Effector memory CD8-positive, alpha-beta T cell (primary cell): Measurements from ENCODE around the gene SPTBN2.
A peak's percentile ranks its signal among the peaks of the same experiment; 100 is the strongest.

ENCODE experiments used
- ATAC-seq: fragments of 150-1000 bp; cut with Tn5 transposase; replicated peaks from 2 replicates; pipeline ENCODE4 v1.10.0; 2021; ENCODE audit warnings: mild to moderate bottlenecking, moderate library complexity
- DNase-seq, 3 experiments: peaks; one replicate each; pipeline ENCODE4 v3.0.0; 2021
- H3K27ac Mint-ChIP-seq, 2 donors: one replicate each; pipeline ENCODE4 v1.8.0; 2022; ENCODE audit warnings: mild to moderate bottlenecking in 2 of 2, mixed read lengths in 2 of 2, moderate library complexity in 2 of 2
- H3K27me3 Mint-ChIP-seq, 2 donors: one replicate each; pipeline ENCODE4 v1.8.0; 2022; ENCODE audit warnings: mixed read lengths in 2 of 2
- H3K36me3 Mint-ChIP-seq: one replicate; pipeline ENCODE4 v1.8.0; 2022; ENCODE audit warnings: mild to moderate bottlenecking, moderate library complexity, mixed read lengths; ENCODE audit not compliant: insufficient read depth
- H3K4me1 Mint-ChIP-seq, 2 donors: one replicate each; pipeline ENCODE4 v1.8.0; 2022; ENCODE audit warnings: low read depth in 2 of 2, mixed read lengths in 2 of 2
- H3K4me3 Mint-ChIP-seq, 2 donors: one replicate each; pipeline ENCODE4 v1.8.0; 2022; ENCODE audit warnings: mild to moderate bottlenecking in 2 of 2, mixed read lengths in 2 of 2, moderate library complexity in 2 of 2
- H3K9me3 Mint-ChIP-seq, 2 donors: one replicate each; pipeline ENCODE4 v1.8.0; 2022; ENCODE audit warnings: mixed read lengths in 2 of 2

Gene SPTBN2

DNA sequence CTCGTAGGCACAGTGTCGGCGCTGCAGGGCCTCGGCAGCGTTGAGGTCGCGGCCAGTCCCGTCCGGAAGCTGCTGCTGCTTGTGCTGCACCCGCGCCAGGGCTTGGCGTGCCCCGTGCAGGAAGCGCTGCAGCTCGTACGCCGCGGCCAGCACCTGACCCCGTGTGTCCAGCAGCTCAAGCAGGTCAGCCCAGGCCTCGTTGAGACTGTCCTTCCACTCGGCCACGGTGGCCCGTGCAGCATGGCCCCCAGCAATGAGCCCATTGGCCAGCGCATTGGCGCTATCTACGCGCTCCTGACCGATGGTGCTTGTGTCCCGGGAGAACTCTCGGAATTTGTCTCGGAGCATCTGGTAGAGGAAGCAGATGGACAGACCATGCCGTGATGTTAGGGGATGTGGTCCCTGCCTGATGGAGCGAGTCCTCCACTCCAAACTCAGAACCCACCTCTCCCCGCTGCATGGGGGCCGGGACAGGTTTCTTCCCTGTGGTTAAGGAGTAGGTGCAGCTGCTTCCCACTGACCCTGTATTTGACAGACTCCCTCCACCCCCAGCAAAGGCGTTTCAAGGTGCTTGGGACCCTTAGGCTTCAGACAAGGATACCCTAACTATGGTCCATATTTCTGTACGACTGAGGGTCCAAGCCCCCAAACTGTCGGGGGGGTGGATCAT is 37.6 kb downstream of the SPTBN2 start:
- H3K36me3 Mint-ChIP-seq: peaks cover 5% of the 10 kb centered on the region
- peaks cover 0 to 32% of the 10 kb centered on the region in 2 donors for H3K27me3 Mint-ChIP-seq
- no peak overlapping the region for H3K27ac Mint-ChIP-seq
- H3K9me3 Mint-ChIP-seq: no peaks in the 10 kb centered on the region
- H3K4me1 Mint-ChIP-seq: peaks cover 0 to 3% of the 10 kb centered on the region in 2 donors
- DNase-seq (no peak), ATAC-seq (no peak)
- H3K4me3 Mint-ChIP-seq: no peak overlapping the region

DNA sequence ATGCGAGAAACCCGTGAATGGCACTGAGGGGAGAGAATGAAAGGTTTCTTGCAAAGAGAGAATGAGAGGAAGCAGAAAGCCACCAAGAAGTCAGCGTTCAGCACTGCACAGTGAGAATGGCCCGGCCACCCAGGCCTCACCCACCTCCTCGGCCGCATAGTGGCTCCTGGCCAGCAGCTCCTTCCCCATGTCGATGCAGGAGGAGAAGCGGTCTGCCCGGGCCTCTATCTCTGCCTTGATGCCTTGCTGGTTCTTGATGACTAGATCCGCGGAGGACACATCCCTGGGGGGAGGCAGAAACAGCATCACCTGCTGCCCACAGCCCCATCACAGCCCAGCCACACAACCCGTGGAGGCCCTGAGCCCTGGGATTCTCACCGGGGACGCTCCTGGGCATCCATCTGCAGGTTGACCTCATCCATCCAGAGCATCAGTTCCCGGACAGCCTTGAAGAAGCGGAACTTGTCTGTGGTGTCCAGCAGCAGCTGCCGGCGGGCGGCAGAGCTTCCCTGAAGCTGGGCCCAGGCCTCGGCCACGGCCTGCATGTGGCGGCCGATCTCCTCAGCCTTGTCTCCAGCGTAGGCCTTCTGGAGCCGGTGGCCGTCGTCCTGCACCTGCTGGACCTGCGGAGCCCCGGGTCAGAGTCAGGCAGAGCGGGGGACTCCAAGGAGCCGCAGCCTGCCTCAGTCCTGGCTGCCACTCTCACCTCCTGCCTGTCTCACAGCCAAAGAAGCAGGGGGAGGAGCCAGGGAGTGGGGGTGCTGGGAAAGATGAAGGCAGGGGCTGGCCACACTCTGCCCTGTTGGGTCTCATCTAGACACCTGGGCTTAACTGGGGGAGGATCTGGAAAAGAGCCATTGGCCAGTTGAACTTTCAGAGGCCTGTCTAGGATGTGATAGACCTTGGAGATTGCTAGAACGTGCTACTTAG is 39.1 kb downstream of the SPTBN2 start:
- DNase-seq (no peak), ATAC-seq (no peak)
- H3K4me1 Mint-ChIP-seq: peaks cover 0 to 3% of the 10 kb centered on the region in 2 donors
- no peaks in the 10 kb centered on the region for H3K9me3 Mint-ChIP-seq
- peaks cover 0 to 32% of the 10 kb centered on the region in 2 donors for H3K27me3 Mint-ChIP-seq
- H3K36me3 Mint-ChIP-seq: peaks cover 5% of the 10 kb centered on the region
- H3K4me3 Mint-ChIP-seq: no peak overlapping the region
- H3K27ac Mint-ChIP-seq: no peak overlapping the region

DNA sequence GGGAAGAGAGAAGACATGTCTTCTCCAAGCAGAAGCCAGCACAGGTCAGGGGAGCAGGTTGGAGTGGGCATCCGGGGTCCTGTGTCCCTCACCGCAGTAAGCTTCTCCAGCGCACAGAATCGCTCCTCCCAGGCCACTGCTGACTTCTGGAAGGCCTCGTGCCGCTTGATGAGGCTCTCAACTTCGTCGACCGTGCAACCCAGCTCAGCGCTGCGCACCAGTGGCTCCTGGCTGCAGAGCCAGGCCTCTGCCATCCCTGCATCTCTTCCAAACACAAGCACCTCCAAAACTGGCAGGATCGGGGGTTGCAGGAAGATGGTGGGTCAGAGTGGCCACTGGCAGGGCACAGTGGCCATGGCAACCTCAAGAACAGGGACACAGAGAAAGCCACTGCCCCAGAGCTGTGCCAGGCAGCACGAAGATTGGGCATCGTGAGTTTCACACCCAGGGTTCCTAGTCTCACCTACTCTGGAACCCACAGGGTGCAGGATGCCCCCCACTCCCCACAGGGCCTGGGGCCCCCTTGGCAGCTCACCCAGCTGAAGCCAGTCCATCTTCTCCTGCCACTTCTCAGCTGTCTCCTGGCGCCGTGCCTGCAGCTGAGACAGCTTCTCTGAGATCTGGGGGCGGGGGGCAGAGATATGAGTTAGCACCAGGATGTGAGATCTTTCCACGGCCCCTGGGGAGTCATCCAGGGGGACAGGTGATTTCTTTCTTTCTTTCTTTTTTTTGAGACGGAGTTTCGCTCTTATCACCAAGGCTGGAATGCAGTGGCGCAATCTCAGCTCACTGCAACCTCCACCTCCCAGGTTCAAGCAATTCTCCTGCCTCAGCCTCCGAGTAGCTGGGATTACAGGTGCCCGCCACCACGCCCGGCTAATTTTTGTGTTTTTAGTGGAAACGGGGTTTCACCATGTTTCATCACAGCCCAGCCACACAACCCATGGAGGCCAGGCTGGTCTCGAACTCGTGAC is 40.2 kb downstream of the SPTBN2 start:
- Mint-ChIP-seq H3K27ac (no peak overlapping the region), H3K4me1 (no peaks in the 10 kb centered on the region), H3K4me3 (no peak overlapping the region), H3K36me3 (no peaks in the 10 kb centered on the region), H3K9me3 (no peaks in the 10 kb centered on the region), H3K27me3 (peaks cover 0 to 24% of the 10 kb centered on the region in 2 donors)
- DNase-seq (no peak), ATAC-seq (no peak)

GRCh38 chr11:66687831-66688281 is 41.2 kb downstream of the SPTBN2 start:
- no peak for DNase-seq
- Mint-ChIP-seq H3K4me3 (no peak overlapping the region), H3K4me1 (no peaks in the 10 kb centered on the region), H3K36me3 (no peaks in the 10 kb centered on the region), H3K9me3 (no peaks in the 10 kb centered on the region), H3K27ac (no peak overlapping the region), H3K27me3 (peaks cover 0 to 15% of the 10 kb centered on the region in 2 donors)
- no peak for ATAC-seq

DNA sequence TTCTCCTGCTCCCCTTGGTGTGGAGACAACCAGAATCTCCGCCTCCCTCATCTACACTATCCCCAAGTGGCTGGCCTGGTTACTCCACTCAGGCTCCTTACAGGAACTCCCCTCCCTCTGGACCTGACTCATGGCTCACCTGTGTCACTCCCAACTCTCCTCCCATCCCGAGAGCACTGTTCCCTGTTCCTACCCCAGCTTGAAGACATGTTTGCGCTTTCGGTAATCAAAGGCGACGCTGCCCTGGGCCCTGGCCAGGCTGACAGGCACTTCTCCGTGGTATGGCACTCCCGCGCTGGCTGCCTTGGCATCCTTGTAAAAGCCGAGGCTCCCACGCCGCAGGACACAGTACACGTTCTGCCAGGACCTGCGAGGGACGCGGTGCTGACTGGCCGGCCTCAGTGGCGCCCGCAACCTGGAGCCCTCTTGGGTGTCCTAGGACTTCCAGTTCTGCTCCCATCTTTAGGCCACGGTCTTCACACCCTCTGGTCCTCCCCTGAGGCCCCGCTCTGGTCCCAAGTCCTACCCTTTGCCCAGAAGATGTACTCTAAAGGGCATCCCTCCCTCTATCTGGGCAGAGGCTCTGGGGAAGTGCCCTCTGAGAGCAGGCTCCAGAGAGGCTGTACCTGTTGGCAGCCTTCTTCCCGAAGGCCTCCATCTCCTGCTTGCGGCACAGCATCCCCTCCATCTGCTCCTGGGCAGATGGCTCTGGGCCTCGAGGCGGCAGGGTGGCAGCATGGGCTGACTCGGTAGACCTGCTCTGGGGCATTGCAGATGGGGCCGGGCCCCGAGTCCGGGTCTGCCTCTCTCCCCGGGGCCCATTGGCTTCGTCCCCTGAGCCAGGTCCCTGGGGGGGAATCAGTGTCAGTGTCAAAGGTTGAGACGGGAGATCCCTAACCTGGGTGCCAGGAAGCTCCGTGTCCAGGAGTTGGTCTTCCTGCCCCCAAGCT is 41.9 kb downstream of the SPTBN2 start:
- H3K27me3 Mint-ChIP-seq: peaks cover 0 to 15% of the 10 kb centered on the region in 2 donors
- no peaks in the 10 kb centered on the region for H3K4me1 Mint-ChIP-seq

DNA sequence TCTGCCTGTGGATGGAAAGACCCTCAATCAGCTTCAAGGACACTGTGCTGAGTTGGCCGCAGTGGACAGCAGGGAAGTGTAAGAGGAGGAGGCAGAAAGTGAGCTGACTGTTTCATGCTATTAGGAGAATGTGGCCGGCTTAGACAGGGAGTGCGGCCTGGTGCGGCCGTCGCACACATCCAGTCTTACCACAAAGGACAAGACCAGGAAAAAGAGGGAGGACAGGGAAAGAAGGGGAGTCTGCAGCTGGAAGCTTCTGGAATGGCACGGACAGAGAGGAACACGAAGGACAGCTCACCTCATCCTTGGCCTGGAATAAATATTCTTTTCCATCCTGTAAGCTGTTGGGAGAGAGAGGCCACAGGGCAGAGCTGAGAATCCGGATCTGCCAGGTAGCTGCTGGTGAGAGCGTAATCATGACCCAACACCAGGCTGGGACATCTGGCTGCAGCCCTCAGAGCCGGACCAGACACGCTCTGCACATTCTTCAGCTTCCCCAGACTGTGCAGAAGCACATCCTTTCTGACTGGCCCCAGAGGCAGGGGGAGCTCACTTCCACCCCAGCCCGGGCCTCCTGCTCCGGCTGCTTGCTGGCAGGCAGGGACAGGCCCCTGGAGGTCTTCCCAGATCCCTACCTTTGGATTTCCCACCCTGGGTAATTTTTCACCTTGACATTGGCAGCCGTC is 42.8 kb downstream of the SPTBN2 start:
- H3K9me3 Mint-ChIP-seq: no peaks in the 10 kb centered on the region
- H3K27me3 Mint-ChIP-seq: peaks cover 0 to 15% of the 10 kb centered on the region in 2 donors
- no peaks in the 10 kb centered on the region for H3K36me3 Mint-ChIP-seq
- DNase-seq: no peak
- ATAC-seq: no peak
- H3K4me1 Mint-ChIP-seq: no peaks in the 10 kb centered on the region
- H3K27ac Mint-ChIP-seq: no peak overlapping the region
- H3K4me3 Mint-ChIP-seq: no peak overlapping the region

More for the DNA sequence above, 41.9 kb downstream of the SPTBN2 start:
- ATAC-seq: no peak
- H3K36me3 Mint-ChIP-seq: no peaks in the 10 kb centered on the region
- no peak overlapping the region for H3K4me3 Mint-ChIP-seq
- H3K27ac Mint-ChIP-seq: no peak overlapping the region
- H3K9me3 Mint-ChIP-seq: no peaks in the 10 kb centered on the region
- no peak for DNase-seq

DNA sequence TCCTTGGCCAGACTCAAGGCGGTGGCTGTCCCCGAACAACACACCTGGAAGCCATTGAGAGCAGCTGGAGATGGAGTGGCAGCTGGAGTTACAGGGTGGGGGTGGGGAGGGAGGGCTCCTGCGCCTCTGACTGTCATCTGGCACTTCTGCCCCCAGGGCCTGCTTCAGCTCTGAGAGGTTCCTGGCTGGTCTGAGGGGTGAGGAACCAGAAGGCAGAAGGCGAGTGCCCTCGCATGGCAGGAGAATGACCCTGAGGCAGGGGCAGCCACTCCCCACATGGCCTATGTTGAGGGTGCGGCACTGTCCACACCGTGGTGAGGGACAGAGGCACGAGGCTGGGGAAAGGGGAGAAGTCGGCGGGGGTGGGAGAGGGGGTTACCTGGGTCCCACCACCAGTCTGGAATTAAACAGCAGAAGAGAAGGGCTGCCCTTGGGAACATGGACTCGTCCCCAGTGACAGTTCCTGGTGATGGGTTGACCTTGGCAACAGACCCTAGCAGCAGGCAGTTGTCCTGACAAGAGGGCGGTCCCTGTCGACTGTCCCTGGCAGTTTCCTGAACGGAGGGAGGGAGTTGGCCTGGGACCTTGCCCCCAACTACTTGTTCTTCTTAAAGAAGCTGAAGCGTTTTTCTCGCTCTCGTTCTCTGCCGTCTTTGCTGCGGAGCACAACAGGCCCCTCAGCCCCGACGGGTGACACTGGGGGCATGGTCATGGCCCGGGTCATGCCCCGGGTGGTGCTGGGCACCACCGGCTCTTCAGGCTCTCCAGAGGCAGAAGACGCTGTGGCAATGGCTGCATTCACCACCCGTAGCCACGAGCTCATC is 43.5 kb downstream of the SPTBN2 start:
- Mint-ChIP-seq H3K36me3 (peaks cover 3% of the 10 kb centered on the region), H3K9me3 (no peaks in the 10 kb centered on the region), H3K4me1 (no peaks in the 10 kb centered on the region), H3K27ac (peak overlapping the region in 1 of 2 donors; percentile 63), H3K27me3 (peaks cover 0 to 15% of the 10 kb centered on the region in 2 donors), H3K4me3 (no peak overlapping the region)
- no peak for ATAC-seq
- DNase-seq: no peak

DNA sequence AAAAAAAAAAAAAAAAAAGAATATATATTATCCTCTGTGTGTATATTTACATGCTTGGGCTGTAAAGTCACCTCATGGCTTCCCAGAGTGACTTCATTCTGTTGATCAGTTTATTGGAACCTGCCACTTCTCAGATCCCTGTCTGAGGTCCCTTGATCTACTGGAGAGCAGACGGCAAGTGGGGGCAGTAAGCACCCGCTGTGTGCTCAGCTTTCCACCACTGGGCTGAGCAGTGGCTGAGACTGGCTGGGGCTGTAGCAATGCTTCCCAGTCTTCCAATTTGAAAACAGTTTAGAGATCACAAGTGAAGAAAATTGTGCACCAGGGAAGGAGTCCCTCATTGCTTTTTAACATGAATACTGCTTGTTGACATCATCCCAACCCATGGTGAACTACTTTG is 44.4 kb downstream of the SPTBN2 start:
- DNase-seq: no peak
- Mint-ChIP-seq H3K4me3 (no peak overlapping the region), H3K36me3 (peaks cover 3% of the 10 kb centered on the region), H3K27me3 (peaks cover 0 to 15% of the 10 kb centered on the region in 2 donors), H3K4me1 (no peaks in the 10 kb centered on the region), H3K9me3 (no peaks in the 10 kb centered on the region), H3K27ac (peak overlapping the region in 1 of 2 donors; percentile 63)
- no peak for ATAC-seq

GRCh38 chr11:66683877-66684276 is 45.1 kb downstream of the SPTBN2 start:
- Mint-ChIP-seq H3K27me3 (peaks cover 0 to 15% of the 10 kb centered on the region in 2 donors), H3K36me3 (peaks cover 3% of the 10 kb centered on the region), H3K27ac (no peak overlapping the region)

GRCh38 chr11:66680966-66681645 is 47.9 kb downstream of the SPTBN2 start:
- H3K4me3 Mint-ChIP-seq: no peak overlapping the region
- DNase-seq (no peak), ATAC-seq (no peak)
- H3K4me1 Mint-ChIP-seq: peaks cover 12 to 22% of the 10 kb centered on the region in 2 donors
- no peak overlapping the region for H3K27ac Mint-ChIP-seq
- peaks cover 26% of the 10 kb centered on the region for H3K36me3 Mint-ChIP-seq
- H3K9me3 Mint-ChIP-seq: no peaks in the 10 kb centered on the region
- H3K27me3 Mint-ChIP-seq: no peaks in the 10 kb centered on the region

More at GRCh38 chr11:66683877-66684276, 45.1 kb downstream of the SPTBN2 start:
- H3K4me3 Mint-ChIP-seq: no peak overlapping the region
- DNase-seq (no peak), ATAC-seq (no peak)
- H3K9me3 Mint-ChIP-seq: no peaks in the 10 kb centered on the region
- no peaks in the 10 kb centered on the region for H3K4me1 Mint-ChIP-seq
